ENCODE measurements around the gene HEATR3.
A peak's percentile ranks its signal among the peaks of the same experiment; 100 is the strongest.

The HEATR3 gene, protein sequence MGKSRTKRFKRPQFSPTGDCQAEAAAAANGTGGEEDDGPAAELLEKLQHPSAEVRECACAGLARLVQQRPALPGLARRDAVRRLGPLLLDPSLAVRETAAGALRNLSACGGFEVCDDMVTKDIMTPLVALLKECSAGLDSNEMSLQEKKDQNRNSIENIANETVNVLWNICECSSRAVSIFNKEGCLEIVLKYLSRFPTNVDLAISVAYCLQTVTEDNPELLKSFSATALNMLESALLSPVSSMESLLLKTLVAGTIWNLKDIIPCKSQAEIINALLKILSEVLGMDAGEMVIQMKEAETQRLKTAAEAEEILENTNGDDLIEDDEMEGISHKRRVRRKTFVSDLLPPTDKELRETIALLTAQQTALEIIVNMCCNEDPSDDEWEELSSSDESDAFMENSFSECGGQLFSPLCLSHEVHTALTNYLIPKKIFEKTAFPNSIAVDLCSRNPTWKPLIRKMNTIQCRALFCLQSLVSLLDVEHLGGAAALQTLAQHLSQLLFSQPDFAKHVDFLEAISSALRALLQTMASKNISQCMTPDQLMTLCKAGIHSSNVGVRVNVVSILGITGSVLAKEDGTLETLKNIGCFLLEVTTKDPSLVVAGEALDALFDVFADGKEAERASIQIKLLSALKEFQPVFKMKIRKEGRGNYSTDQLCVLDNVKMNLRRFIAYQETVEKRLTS

DNA sequence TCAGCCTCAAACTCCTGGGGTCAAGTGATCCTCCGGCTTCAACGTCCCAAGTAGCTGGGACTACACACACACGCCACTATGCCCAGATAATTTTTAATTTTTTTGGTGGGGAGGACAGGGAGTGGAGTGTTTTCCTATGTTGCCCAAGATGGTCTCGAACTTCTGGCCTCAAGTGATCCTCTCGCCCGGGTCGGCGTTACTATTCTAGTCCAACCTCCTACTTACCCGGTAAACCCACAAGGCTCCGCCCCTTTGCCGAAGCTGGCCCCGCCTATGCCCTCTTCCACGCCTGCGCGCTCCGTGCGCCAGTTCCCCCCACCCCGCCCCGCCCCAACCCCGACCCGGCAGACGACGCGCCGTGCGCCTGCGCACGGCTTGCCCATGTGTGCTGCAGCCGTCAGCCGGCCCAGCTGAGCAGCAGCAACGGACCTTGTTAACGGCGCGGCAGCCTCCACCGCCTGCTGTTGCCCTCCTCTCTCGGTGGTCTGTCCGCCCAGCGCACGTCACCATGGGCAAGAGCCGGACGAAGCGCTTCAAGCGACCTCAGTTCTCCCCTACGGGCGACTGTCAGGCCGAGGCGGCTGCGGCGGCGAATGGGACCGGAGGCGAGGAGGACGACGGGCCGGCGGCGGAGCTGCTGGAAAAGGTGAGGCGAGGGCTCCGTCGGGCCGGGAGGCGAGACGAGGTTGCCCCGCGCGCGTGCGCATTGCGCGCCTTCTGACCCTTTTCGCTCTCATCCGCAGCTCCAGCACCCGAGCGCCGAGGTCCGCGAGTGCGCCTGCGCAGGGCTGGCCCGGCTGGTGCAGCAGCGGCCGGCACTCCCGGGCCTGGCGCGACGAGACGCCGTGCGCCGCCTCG, at the start of gene HEATR3:
Gene HEATR3 (plus strand): TSS at position 347 of the 858 bp plus-strand sequence. CDS start 162 bp downstream, at position 509.
- peak; percentile 38 to 79 for DNase-seq

DNA sequence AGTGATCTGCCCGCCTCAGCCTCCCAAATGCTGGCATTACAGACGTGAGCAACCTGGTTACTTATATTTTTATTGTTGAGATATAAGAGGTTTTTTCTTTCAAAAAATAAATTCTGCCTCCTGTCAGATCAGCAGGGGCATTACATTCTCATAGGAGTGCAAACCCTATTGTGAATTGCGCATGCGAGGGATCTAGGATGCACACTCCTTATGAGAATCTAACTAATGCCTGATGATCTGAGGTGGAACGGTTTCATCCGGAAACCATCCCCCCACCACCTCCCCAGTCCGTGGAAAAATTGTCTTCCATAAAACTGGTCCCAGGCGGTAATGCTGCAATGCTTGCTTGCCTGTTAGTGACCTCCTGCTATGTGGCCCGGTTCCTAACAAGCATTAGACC, 48.2 kb upstream of the HEATR3 start:
- no peak for DNase-seq

DNA sequence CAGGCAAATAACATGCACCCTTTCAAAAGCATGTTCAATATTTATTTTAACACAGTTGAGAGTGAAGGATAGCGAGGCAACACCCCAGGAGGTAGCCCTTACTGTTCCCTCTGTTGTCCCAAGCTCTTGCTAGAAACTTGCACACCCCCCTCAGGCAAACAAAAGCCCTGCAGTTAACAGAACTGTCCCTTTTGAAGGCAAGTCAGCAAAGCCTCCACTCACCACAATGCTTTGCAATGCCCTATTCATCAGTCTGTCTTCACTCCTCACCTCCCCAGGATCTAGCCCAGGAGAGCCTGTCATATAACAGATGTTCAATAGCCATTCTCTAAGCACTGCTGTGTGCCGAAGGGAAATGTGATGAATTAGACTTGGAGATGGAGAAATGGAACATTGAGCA, 44.2 kb upstream of the HEATR3 start:
- no peak for DNase-seq

DNA sequence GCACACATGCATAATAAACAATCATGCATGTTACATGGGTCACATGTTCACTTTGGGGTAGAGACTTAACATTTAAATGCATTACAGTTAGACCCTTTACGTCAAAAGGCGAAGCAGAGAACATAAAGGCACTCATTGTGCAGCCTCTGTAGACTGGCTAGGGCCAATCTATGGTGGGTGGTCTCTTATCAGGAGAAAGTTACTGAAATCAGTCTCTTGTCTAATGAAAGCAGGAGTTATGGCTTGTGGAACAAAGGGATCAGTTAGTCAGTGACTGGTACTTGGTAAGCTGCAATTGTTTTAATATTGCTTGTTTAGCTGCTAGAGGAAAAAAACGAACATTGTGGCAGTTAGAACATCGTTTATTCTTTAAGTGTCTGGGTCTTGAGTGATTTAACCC, 42.1 kb upstream of the HEATR3 start:
- no peak for DNase-seq

DNA sequence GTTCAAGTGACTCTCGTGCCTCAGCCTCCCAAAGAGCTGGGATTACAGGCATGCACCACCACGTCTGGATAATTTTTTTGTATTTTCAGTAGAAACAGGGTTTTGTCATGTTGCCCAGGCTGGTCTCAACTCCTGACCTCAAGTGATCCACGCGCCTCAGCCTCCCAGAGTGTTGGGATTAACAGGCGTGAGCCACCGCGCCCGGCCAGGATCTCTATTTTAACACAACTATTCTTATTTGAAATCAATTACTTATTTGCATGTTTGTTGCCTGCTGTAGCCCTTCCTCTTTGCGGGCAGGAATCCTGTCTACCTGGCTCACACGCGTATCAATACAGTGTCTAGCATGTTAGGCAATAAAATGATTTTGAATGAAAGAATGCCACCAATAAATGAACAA, 41.6 kb upstream of the HEATR3 start:
- DNase-seq, result no peak

DNA sequence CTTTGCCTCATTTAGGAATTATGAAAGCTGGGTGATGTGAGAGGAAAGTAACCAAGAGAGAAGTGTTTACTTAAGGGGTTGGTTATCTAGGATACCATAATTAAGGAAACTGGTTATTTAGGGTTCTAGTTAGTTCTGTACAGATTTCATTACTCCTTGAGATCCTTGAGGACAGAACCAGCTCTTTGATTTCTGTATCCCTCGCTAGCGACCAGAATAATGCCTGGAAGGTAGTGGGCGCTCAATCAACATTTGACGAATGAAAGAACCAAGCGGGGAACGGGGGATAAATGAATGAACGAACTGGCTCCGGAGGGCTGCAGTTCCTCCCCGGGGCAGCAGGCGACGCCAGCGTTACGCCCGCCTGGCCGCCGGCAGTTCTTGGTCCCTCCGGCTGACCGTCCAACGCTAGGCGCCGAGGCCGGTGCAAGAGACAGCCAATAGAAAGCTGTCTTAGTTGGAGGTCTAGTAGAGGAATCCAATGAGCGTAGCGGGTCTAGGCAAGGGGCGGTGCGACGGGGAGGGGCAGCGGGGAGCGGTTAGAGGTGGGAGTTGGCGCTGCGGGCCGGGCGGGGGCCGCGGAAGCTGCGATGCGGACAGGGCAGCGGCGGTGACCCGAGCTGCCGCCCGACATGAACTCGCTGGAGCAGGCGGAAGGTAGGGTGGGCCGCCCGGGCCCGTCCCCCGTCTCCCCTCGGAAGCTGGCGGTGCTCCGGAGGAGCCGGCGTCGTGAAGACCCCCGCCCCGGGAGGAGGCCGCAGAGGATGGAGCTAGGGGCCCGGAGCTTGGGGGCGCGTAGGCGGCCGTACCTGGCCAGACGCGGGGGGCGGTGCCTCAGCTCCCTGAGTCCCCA, 40.9 kb upstream of the HEATR3 start, which contains the start of gene CNEP1R1:
Gene CNEP1R1 (plus strand): TSS at position 542 of the 853 bp plus-strand sequence. CDS start 91 bp downstream, at position 633.
- DNase-seq, result peak; percentile 59 to 90

DNA sequence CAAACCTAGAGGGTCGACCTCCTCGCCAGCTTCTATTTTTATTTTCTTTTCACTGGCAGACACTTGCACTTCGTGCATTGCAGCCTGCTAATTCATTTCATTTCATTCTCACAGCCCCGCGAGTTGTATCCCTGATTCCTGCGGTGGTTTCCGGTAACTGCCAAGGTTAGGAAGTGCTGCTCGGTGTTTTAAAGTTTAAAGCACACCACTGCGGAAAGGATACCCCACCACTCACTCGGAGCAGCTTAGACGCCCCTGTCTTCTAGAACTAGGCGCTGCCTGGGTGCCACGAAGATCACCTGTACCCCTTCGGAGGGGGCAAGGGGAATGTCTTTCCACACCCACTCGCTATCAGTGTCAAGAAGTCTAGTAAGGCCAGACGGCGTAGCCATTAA, 40.2 kb upstream of the HEATR3 start:
- DNase-seq, result no peak

DNA sequence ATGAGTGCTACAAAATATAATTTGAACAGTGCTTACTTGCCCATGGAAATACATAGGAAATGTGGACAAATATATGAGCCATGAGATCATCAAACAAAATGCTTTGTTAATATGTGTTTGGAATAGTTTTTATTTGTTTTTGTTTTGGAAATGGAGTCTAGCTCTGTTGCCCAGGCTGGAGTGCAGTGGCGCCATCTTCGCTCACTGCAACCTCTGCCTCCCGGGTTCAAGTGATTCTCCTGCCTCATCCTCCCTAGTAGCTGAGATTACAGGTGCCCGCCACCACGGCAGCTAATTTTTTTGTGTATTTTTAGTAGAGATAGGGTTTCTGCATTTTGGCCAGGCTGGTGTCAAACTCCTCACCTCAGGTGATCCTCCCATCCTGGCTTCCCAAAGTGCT, 37.9 kb upstream of the HEATR3 start:
- no peak for DNase-seq

DNA sequence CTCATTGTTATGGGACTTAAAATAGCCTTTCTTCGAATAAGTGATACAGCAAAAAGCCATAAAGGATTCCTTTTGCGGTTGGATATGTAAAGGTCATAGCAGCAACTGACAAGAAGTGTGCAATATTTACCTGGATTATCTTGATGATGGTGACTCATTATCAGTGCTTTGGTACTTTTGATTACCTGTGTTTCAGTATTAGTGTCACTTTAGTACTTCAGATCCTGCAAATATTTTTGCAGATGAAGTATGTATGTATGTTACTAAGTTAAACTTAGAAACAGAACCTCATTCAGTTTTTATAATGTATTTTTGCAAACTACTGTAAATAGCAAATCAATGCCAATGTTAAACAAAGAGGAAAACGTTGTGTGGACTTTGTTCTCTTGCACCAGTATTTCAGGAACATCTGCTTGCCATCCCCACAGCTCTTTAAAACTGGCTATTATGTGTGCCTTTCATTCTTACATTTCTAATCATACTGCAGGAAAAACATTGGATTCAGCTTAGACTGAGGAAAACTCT, 30.2 kb upstream of the HEATR3 start:
- DNase-seq, result no peak

DNA sequence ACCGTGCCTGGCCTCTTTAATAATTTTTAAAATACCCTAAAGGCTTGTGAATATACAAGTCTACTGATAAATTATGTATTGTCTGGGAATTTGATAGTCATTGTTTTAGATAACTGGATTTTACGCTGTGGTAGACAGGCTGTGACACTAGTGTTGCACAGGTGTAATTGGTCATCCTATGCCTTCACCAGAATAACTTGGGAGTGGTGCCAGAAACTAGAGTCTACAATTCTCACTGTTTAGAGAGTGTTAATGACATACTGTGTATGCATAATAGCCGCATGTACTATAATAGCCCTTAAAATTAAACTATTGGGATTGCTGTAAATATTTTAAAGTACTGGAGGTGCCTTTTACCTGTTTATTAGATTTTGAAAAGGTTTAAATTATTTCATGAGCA, 29.3 kb upstream of the HEATR3 start:
- DNase-seq, result no peak

DNA sequence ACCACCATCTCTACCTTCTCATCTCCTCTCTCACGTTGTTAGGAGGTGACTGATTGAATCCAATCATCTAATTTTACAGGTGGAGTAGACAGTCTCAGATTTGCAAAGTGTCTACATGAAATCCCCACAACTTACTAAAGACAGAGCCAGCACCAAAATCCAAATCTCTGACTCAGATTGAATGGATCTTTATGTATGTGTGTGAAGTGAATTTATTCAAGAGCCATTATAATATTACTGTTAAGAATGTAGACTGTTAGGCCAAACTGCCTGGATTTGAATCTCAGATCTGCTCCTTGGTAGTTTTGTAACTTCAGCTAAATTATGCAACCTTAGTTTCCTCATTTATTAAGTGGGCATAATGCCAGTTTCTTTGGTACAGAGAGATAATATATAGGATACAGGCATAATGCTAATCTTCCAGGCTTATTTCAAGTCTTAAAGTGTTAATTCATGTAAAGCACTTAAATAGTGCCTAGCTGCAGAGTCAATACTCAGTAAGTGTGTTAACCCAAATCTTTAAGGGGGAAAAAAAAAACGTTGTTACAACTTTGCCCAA, 28.0 kb upstream of the HEATR3 start:
- DNase-seq, result no peak

DNA sequence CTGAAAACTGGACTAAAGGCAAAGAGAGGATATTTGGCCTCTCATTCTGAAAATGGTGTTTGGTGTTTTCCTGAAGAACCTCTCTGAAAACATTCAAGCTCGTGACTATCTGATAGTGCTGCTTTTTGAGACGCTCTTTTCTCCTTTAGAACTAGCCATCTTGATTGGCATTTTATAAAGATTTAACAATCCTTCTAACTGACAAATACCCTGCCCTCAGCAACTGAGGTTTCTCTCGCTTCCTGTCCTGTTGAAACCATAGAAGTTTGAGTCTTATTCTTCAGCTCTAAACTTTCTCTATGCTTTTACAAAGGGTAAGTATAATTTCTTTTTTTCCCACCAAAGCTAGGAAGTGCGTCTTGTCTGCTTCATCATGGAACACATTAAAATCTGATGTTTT, 27.5 kb upstream of the HEATR3 start:
- no peak for DNase-seq

DNA sequence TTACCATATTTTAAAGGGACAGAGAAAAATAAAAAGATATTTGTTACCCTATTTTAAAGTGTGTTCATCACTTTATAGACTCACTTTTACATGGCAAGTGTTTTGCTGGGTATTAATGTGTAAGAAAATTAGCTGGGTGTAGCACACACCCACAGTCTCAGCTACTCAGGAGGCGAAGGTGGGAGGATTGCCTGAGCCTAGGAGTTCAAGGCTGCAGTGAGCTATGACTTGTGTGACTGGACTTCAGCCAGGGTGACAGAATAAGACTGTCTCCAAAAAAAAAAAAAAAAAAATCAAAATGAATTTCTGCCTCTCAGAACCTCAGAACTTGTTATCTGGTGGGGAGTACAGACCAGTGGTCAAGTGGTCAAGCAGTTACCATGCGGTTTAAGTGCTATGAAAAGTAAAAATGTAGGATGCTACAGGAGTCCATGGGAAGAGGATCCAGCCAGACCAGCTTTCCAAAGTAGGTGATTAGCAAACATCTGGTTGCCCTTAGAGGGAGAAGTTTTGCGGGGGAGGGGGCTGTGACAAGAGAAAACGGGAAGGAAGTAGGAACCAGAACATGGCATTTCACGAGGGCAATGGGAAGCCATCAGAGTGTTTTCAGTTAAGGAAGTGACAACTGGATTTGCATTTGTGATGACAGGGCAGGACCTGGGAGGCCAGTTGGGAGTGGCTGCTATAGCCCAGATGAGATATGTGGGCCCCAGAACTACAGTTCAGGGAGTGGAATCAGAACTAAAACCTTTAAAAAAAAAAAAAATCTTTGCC, 26.8 kb upstream of the HEATR3 start:
- DNase-seq, result no peak

DNA sequence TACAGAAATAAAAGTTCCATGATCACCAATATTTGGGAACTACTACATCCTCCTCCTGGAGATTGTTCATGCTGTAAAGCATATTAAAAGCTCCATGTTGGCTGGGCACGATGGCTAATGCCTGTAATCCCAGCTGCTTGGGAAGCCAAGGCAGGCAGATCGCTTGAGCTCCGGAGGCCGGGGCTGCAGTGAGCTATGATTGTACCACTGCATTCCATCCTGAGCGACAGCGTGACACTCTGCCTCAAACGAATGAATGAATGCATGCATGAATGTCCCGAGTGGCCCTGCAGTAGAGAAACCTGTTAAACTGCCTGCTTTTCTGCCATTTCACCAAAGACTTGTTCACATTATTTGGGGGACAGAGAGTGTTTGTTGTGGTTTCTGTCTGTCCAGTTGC, 25.8 kb upstream of the HEATR3 start:
- no peak for DNase-seq

DNA sequence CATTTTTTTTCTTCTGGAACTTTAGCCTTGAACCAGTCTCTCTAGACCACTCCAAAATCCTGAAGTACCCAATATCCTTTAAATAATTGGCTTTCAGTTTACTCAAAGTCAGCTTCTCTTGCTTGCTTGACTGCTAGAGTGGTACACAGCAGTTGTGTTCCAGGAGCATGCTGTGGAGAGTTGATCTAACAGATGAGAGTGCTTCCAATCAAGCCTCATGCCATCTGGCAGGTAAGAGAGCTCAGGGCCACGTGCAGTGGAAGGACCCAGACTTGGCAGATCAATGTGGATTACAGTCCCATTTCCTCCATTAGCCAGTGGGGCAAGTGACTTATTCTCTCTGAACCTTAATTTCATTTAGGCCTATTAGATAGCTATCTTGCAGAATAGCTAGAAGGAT, 25.1 kb upstream of the HEATR3 start:
- no peak for DNase-seq

DNA sequence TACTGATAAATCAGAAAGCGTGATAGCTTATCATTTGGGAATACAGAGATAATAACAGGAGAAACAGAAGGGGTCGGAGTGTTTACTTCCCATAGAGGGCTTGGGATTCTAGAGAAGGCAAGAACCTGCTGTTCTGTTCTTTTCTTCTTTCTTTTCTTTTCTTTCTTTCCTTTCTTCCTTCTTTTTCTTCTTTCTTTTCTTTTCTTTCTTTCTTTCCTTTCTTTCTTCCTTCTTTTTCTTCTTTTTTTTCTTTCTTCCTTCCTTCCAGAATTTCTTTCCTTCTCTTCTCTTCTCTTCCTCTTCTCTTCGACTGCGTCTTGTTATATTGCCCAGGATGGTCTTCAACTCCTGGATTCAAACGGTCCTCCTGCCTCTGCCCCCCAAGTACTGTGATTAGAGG, 22.4 kb upstream of the HEATR3 start:
- DNase-seq, result no peak

DNA sequence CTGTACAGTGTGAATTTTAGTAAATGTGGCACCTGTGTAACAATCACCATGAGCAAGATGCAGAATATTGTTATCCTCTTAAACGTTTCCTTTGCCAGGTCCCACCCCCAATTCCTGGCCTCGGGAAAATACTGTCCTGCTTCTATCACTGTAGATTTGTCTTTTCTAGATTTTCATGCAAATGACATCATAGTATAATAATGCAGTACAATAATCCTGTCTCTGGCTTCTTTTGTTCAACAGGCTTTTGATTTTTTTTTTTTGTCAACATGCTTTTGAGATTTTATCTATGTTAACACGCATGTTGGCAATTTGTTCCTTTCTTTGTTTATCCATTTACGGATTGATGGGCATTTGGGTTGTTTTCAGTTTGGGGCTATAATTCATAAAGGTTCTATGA, 20.4 kb upstream of the HEATR3 start:
- no peak for DNase-seq

DNA sequence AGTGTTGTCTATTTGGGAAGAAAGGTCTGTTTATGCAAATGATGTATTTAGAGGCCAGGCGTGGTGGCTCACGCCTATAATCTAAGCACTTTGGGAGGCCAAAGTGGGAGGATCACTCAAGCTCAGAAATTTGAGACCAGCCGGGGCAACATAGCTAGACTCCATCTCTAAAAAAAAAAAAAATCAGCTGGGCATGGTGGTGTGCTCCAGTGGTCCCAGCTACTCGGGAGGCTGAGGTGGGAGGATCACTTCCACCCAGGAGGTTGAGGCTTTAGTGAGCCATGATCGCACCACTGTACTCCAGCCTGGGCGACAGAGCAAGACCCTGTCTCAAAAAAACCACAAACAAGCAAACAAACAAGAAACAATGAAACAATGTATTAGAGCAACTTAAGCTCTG, 18.9 kb upstream of the HEATR3 start:
- no peak for DNase-seq

DNA sequence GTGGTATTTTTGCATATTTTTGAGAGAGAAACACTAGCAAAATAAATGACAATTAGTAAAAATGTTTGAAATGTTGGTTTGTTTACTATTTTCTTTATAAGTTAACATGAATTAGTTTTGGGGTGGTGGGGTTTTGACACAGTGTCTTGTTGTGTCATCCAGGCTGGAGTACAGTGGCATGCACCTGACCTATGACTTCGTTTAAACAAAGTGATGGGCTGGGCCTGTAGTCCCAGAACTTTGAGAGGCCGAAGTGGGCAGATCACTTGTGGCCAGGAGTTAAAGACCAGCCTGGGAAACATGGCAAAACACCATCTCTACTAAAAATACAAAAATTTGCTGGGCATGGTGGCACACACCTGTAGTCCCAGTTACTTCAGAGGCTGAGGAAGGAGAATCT, 17.9 kb upstream of the HEATR3 start:
- no peak for DNase-seq

DNA sequence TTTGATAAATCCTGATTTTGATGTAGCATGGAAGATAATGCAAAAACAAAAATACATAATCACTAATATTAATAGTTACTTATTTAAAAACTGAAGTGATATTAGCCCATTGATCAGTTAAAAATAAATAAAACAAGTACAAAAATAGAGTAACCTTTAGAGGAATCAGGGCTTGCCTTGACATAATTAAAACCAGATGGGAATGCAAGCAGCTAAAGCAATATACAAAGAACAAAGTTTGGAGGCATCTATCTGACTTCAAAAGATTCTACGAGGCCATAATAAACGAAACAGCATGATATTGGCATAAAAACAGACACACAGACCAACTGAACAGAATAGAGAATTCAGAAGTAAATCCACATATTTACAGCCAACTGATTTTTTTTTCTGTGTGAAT, 15.0 kb upstream of the HEATR3 start:
- DNase-seq, result no peak

DNA sequence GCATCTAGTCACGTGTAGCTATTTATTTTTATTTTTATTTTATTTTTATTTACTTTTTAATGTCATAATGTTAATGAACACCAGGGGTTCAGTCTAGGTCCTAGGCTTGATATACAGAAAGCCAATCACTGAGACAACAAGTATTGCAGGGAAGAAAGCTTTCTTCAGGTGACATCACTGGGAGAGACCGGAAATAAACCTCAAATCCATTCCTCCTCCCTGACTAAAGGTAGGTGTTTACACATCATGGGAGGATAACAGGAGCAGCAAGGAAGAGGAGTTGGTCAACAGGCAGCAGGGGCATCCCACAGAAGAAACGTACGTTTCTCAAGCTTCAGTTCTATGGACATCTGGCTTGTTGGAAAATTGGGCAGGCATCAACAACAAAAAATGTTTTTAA, 9.5 kb upstream of the HEATR3 start:
- DNase-seq, result no peak
